Esophagus muscularis mucosa (tissue), 4 donors: ENCODE data around the gene DMAC2. TPM values are rescaled to one million over a fixed set of nuclear protein-coding genes. Genes with fewer than 3 reads are reported as not detected.

Source experiments
- DNase-seq: peaks from one replicate; pipeline ENCODE4 v3.0.0-alpha.2; 2017; ENCODE audit errors: extremely low spot score
- H3K27ac ChIP-seq, 4 donors: fragments of 200-600 bp; sonication (generic); replicated peaks in 1 of 4; 1 replicate in 3 of 4; 2 replicates in 1 of 4; pipeline ENCODE4 v1.5.1; 2016 to 2019; ENCODE audit warnings: mild to moderate bottlenecking in 1 of 4
- H3K27me3 ChIP-seq, 4 donors: fragments of 200-600 bp; sonication (generic); one replicate each; pipeline versions ENCODE4 v1.5.1 to v1.6.0; 2016 to 2019
- H3K36me3 ChIP-seq, 4 donors: fragments of 200-600 bp; sonication (generic); one replicate each; pipeline ENCODE4 v1.5.1; 2016 to 2019
- H3K4me1 ChIP-seq, 4 donors: fragments of 200-600 bp; sonication (generic); one replicate each; pipeline ENCODE4 v1.5.1; 2016 to 2019
- H3K4me3 ChIP-seq, 4 donors: fragments of 200-600 bp; sonication (generic); 1 replicate in 2 of 4; 2 replicates in 2 of 4; pipeline ENCODE4 v1.5.1; 2016 to 2019; ENCODE audit warnings: mild to moderate bottlenecking in 4 of 4, moderate library complexity in 1 of 4
- H3K9me3 ChIP-seq, 4 donors: fragments of 200-600 bp; sonication (generic); 1 replicate in 3 of 4; 2 replicates in 1 of 4; pipeline ENCODE4 v1.5.1; 2016 to 2019
- CTCF ChIP-seq, 3 experiments: fragments of 200-600 bp in 2 of 3; fragments of 450-650 bp in 1 of 3; sonication (generic) in 2 of 3; IDR thresholded peaks; one replicate each; pipeline ENCODE4 v1.5.1; 2017 to 2019; ENCODE audit warnings: antibody characterized with exemption in 3 of 3, mild to moderate bottlenecking in 2 of 3, moderate library complexity in 1 of 3
- EP300 ChIP-seq: sonication (generic); formaldehyde crosslinking; IDR thresholded peaks from one replicate; pipeline ENCODE4 v1.6.1; 2017; ENCODE audit warnings: antibody characterized with exemption
- POLR2A ChIP-seq: fragments of 450-650 bp; IDR thresholded peaks from one replicate; pipeline ENCODE4 v1.6.1; 2017; ENCODE audit warnings: antibody characterized with exemption, moderate library complexity, mild to moderate bottlenecking, low read depth
- POLR2AphosphoS5 ChIP-seq, 2 donors: sonication (generic); formaldehyde crosslinking; IDR thresholded peaks; one replicate each; pipeline ENCODE4 v1.6.1; 2017; ENCODE audit warnings: antibody characterized with exemption in 2 of 2
- WGBS: methylation state at CpG from one replicate; pipeline ENCODE4 v1.1.5; 2018; 5-methylcytosine and 5-hydroxymethylcytosine counted together
- intact Hi-C: fragments of 100-400 bp; cut with DNase I; formaldehyde crosslinking; loops from one replicate; pipeline ENCODE4 v1.15.1; 2023
- total RNA-seq, 4 donors: library from RNA; depleted of rRNA; stranded (reverse); fragments of >200 nt; gene quantifications; one replicate each; pipeline versions ENCODE4 v1.1.0 to v1.2.1, GENCODE V29; 2016

The DMAC2 gene
- total RNA-seq, 4 donors from 2014 or later, result 41.9 to 70.6 (median 61.2) TPM

DNA sequence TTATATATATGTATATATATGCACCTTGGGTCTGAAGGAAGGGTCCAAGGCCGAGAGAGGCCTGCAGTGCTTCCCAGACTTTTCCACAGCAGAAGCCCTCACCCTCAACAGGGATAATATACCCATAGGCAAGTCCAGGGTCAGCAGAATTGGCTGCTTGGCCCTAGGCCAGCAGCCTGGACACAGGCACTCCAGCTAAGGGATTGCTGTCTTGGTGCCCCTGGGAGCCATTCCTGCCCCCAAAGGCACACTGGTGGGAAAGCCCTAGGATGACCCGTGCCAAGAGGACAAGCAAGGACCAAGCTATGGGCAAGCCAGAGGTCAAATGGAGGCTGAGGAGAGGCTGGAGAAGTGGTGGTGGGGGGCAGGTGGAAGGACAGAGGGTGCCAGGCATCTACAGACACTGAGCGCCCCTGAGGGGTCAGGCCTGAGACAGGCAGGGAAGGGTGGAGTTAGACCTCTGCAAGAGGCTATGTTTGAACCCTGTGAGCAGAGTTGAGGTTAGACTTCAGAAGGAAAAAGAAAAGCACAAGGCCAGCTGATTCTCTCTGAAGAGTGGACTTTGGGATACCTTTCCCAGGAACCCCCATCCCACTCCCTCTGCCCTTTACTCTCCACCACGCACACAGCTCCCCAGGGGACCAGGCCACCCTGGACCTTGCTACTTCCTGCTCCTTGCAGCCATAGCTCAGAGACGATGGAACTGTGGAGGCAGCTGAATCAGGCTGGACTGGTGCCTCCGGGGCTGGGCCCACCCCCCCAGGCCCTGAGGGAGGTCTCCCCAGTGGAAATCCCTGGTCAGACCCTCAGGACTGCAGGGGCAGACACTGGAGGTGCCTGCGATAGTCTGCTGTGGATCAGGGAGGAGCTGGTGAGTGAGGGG, 3.0 kb upstream of the DMAC2 start, which contains the start of gene ERICH4:
Gene ERICH4, plus strand, starts transcription at position 684 of the 883 bp plus-strand sequence. Its CDS starts 14 bp downstream, at position 698.
- no peak within 1 kb of the TSS for H3K27ac ChIP-seq
- H3K4me3 ChIP-seq, result no peak within 1 kb of the TSS
- DNase-seq, result no peak
- intact Hi-C loops, result no loop called here
- 72% methylated on average over 7 of the region's 7 CpGs for whole genome bisulfite sequencing
- H3K27me3 ChIP-seq, result peaks cover 0 to 66% (median 3%) of the 10 kb centered on the region in 4 donors
- H3K36me3 ChIP-seq, result peaks cover 0 to 7% (median 5%) of the 10 kb centered on the region in 4 donors
- H3K4me1 ChIP-seq, result peaks cover 13 to 20% (median 16%) of the 10 kb centered on the region in 4 donors
- no peak for TF ChIP-seq POLR2AphosphoS5 (IDR thresholded peaks at IDR 0.05)
- no peak for TF ChIP-seq EP300
- TF ChIP-seq POLR2A, result no peak
- no peak for TF ChIP-seq CTCF (IDR thresholded peaks at IDR 0.05)
- no peaks in the 10 kb centered on the region for H3K9me3 ChIP-seq

DNA sequence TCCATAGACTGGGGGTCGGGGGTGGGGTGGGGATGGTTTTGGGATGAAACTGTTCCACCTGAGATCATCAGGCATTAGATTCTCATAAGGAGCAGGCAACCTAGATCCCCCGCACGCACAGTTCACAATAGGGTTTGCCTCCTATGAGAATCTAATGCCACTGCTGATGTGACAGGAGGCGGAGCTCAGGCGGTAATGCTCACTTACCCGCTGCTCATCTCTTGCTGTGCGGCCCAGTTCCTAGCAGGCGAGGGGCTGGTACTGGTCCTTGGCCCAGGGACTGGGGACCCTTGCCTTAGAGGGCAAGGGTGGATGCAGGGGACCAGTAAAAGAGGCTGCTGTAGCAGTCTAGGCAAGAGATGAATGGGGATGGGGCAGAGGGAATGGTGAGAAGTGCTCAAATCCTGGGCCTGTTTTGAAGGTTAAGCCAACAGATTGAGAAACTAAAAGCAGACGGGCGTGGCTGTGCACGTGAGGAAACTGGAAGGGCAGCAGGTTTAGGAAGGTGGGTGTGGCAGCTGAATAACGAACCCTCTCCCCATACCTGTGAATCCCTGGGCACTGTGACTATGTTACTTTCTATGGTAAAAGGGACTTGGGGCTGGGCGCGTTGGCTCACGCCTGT, 1.7 kb upstream of the DMAC2 start:
- no peak for TF ChIP-seq POLR2AphosphoS5 (IDR thresholded peaks at IDR 0.05)
- no peak for TF ChIP-seq EP300
- TF ChIP-seq CTCF (IDR thresholded peaks at IDR 0.05), result no peak
- TF ChIP-seq POLR2A, result no peak
- peaks cover 0 to 54% (median 3%) of the 10 kb centered on the region in 4 donors for H3K27me3 ChIP-seq
- no peak for DNase-seq
- 81% methylated on average over 15 of the region's 15 CpGs for WGBS
- peaks cover 13 to 20% (median 16%) of the 10 kb centered on the region in 4 donors for H3K4me1 ChIP-seq
- no peaks in the 10 kb centered on the region for H3K9me3 ChIP-seq
- peaks cover 0 to 19% (median 15%) of the 10 kb centered on the region in 4 donors for H3K36me3 ChIP-seq
- no peak overlapping the region for H3K4me3 ChIP-seq
- intact Hi-C loops, result no loop called here
- H3K27ac ChIP-seq, result no peak overlapping the region

- no peaks in the 10 kb centered on the region for H3K9me3 ChIP-seq
- H3K36me3 ChIP-seq, result peaks cover 0 to 53% (median 39%) of the 10 kb centered on the region in 4 donors
- peaks cover 0 to 22% (median 3%) of the 10 kb centered on the region in 4 donors for H3K27me3 ChIP-seq
- DNase-seq, result no peak
- no peak for TF ChIP-seq POLR2A
- TF ChIP-seq CTCF (IDR thresholded peaks at IDR 0.05), result no peak
- no peak for TF ChIP-seq POLR2AphosphoS5 (IDR thresholded peaks at IDR 0.05)
- no peak for TF ChIP-seq EP300
- intact Hi-C loops, result loop anchor here (5.0 kb wide), 1 partner anchor 41 kb away; the partner anchor contains the start of genes BCKDHA and EXOSC5
- H3K4me3 ChIP-seq, result no peak overlapping the region
- H3K27ac ChIP-seq, result no peak overlapping the region
- peaks cover 14 to 20% (median 16%) of the 10 kb centered on the region in 4 donors for H3K4me1 ChIP-seq
- 88% methylated on average over 6 of the region's 7 CpGs for WGBS
Observed at GRCh38 chr19:41437944-41438574, 1.7 kb downstream of the DMAC2 start.

- H3K4me3 ChIP-seq, result no peak overlapping the region
- TF ChIP-seq POLR2AphosphoS5 (IDR thresholded peaks at IDR 0.05), result no peak
- no peak for TF ChIP-seq POLR2A
- TF ChIP-seq EP300, result no peak
- TF ChIP-seq CTCF (IDR thresholded peaks at IDR 0.05), result no peak
- H3K27ac ChIP-seq, result no peak overlapping the region
- peaks cover 7 to 68% (median 53%) of the 10 kb centered on the region in 4 donors for H3K36me3 ChIP-seq
- intact Hi-C loops, result loop anchor here (5.0 kb wide), 1 partner anchor 39 kb away; the partner anchor contains the start of genes BCKDHA and EXOSC5
- H3K9me3 ChIP-seq, result no peaks in the 10 kb centered on the region
- H3K4me1 ChIP-seq, result peaks cover 18 to 22% (median 20%) of the 10 kb centered on the region in 4 donors
- DNase-seq, result no peak
- H3K27me3 ChIP-seq, result peaks cover 0 to 8% (median 0%) of the 10 kb centered on the region in 4 donors
Observed at GRCh38 chr19:41436674-41436951, 3.1 kb downstream of the DMAC2 start.
